Pons (tissue), 1 donor: ENCODE results near the gene GFRA1.

ENCODE experiments used
- DNase-seq: peaks from one replicate; pipeline ENCODE4 v3.0.0-alpha.2; 2016; ENCODE audit warnings: low spot score

GFRA1 gene, protein sequence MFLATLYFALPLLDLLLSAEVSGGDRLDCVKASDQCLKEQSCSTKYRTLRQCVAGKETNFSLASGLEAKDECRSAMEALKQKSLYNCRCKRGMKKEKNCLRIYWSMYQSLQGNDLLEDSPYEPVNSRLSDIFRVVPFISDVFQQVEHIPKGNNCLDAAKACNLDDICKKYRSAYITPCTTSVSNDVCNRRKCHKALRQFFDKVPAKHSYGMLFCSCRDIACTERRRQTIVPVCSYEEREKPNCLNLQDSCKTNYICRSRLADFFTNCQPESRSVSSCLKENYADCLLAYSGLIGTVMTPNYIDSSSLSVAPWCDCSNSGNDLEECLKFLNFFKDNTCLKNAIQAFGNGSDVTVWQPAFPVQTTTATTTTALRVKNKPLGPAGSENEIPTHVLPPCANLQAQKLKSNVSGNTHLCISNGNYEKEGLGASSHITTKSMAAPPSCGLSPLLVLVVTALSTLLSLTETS

DNA sequence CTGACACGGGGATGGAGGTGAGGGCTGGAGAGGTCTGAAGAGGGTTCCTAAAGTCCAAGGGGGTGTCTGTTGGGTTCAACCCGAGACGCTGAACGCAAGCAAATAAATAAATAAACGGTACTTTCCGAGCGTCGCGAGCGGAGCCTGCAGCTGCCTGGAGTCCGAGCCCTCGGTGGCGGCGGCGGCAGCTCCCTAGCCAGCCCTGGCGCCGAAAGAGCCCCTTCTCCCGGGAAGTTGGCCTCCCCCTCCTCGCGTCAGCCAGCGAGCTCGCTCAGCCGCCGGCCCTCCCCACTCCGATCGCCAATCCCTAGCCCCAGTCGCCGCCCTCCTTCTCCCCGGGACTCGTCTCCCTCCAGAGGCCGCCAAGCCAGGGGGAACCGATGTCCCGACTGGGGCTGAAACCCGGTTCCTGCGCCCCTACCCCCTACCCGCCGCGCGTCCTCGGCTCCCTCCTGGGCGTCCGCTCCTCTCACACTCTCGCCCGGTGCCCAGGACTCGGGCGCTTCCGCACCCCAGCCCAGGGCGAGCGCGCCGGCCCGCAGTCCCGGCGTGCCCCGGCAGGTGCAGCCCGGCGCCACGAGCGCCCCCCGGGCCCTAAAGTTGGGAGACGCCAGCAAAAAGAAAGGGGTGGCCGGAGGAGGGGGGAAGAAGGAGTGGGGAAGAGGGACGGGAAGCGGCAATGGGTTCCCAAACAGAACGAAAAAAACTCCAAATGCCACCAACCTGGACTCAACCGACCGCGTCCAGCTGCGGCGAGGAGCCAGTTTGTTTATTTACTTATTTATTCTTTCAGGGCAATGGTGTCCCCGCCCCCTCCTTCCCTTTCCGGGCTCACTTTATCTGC, at the start of gene GFRA1:
Gene GFRA1, minus strand, starts transcription at position 767 of the 844 bp plus-strand sequence. CDS start 1,177 bp downstream, outside the sequence.
- DNase-seq = no peak

- no peak for DNase-seq
Observed at GRCh38 chr10:116316503-116316902, 43.5 kb upstream of the GFRA1 start.

DNA sequence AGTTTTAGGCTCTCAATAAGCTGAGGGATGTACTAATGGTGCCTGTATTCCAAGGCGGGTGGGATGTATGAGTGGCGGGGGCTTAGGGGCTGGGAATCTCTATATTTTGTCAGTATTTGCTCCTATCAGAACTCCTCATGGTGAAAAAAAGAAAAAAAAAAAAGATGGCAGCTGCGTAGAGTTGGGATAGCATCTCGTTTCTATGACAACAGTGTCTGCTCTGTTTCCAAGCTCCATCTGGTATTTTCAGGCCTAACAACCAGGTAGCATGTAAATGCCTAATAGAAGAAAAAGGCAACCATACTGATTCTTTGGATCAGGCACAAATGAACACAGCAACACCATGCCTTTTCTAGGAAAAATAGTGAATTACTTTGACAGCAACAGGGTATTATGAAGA, 39.5 kb upstream of the GFRA1 start:
- DNase-seq = no peak

DNA sequence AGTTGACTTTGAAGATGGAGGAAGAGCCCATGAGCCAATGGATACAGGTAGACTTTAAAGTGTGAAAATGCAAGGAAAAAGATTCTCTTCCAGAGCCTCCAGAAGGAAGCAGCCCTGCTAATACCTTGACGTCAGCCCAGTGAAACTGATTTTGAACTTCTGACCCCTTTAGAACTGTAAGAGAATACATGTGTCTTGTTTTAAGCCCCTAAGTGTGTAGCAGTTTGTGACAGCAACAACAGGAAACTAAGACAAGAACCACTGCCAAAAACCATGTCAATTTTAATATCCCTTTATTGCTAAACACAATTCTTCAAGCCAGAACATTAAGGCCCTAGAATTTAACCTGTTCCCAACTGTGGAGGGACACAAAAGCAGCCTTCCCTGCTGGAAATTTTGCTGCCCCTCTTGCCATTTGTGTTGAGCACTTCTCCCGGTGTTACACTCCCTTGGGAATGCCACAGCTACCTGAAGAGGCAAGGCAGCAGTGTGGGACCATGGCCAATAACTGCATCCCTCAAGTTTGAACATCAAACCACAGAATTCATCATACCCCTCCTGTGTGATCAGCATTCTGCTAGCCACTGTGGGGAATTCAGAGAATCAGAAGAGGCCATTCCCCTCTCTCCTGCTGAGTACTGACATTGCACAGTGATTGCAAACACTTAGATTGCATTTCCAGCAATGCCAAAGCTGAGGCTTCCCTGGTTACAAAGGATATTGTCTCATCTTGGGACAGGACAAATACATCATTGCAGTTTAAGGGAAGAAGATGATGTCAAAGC, 38.9 kb upstream of the GFRA1 start:
- no peak for DNase-seq

DNA sequence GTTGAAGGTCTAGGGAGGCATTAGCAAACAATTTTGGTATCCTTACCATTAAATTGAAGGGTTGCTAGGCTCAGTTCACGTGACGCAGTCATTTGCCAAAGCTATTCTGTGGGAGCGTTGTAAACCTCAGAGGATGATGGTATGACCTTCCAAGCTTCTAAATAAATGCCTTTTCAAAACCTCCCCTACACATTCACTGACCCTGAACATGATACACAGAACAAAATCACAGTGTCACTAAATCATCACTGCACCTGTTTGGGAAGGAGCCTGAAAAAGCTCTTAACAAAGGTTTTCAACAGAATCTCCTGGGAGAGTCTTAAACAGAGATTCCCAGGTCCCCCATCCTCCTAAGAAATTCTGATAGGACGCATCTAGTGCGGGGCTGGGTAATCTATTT, 38.0 kb upstream of the GFRA1 start:
- DNase-seq = no peak

- no peak for DNase-seq
Observed at GRCh38 chr10:116307455-116307854, 34.4 kb upstream of the GFRA1 start.

DNA sequence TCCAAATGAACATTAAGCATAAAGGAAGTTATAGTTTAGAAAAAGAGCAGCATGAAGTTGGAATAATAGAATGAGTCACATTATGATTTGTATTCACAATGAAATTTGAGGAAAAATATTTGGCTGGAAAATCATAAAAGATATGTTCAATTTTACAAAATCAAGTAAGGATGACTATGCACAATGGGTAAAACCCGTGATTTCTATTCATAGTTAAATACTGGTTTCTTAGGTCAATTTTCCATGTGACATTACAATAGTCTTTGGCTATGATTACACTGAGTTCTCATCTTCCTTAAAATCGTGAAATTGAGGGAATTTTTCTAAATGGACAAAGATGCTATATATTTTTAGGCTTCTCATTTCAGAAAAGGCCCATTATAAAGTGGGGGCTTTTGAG, 33.8 kb upstream of the GFRA1 start:
- no peak for DNase-seq

DNA sequence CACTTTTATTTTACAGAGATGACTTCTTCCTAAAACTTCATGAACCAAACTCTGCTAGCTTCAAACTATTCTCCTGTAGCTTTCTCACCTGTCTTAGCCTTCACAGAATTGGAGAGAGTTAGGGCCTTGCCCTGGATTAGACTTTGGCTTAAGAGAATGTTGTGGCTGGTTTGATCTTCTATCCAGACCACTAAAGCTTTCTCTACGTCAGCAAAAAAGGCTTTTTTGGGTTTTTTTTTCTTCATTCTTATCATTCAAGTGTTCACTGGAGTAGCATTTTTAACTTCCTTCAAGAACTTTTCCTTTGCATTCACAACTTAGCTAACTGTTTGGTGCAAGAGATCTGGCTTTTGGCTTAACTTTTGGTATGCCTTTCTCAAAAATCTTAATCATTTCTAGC, 31.9 kb upstream of the GFRA1 start:
- no peak for DNase-seq

DNA sequence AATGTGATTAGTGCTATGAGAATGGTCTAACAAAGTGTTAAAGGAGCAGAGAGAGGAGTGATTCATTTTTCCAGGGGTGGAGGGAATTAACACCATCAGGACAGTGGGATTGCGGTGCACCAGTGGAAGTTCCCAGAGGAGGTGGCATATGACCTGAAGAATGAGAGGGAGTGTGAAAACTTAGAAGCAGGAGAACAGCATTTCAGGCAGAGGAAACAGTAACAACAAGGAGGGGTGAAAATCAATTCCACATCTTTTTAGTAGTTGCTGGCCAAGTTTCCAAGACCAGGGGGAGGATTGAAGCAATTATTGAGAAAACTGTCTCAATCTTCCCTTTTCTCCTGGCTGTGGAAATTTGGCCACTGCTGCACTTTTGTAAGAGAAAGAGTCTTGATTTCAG, 27.5 kb upstream of the GFRA1 start:
- DNase-seq = no peak

GRCh38 chr10:116298586-116298985, 25.6 kb upstream of the GFRA1 start:
- no peak for DNase-seq

DNA sequence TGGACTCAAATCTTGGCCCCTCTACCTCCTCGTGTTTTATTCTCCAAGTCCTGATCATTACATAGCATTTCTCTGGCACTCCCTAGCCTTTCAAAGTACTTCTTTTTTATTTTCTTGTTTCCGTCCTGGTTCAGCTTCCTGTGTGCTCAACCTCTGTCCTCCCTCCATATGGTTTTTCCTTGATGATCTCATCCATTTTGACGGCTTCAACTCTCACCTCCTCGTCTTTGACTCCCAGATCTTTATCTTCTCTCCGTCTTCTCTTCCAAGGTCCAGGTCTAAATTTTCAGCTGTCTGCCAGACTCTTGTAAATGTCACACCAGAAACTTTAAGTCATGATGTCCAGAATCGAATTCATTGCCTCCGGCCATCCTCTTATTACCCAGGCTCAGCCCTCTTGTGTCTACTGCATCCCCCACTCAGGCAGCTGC, 23.3 kb upstream of the GFRA1 start:
- no peak for DNase-seq

- no peak for DNase-seq
Observed at GRCh38 chr10:116292493-116292892, 19.5 kb upstream of the GFRA1 start.

- DNase-seq = no peak
Observed at GRCh38 chr10:116289652-116290051, 16.6 kb upstream of the GFRA1 start.

DNA sequence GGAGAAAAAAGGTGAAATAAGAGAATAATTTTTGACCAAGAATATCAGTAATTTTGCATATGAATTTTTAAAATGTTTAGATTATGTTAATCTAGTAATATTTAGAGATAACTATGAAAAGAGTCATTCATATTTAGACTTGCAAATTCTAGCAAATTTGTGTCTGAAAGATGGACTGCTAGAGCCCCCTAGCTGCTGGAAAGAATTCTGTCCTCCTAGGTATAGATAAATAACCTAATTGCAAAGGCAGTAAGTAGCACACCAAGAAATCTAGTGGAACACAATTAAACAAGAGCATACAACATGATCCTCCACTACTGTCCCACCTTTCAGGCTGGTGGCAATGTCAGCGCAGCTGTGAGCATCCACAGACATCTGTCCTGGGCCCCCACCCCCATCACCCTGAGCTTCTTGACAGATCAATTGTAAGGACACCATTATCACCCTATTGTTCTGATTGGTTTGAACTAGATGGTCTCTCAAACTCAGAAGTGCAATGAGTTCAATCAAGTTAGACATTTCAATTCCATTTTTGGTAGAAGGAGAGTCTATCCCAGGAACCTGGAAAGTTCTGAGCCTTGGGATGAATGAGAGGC, 15.0 kb upstream of the GFRA1 start:
- peak; percentile 66 for DNase-seq

DNA sequence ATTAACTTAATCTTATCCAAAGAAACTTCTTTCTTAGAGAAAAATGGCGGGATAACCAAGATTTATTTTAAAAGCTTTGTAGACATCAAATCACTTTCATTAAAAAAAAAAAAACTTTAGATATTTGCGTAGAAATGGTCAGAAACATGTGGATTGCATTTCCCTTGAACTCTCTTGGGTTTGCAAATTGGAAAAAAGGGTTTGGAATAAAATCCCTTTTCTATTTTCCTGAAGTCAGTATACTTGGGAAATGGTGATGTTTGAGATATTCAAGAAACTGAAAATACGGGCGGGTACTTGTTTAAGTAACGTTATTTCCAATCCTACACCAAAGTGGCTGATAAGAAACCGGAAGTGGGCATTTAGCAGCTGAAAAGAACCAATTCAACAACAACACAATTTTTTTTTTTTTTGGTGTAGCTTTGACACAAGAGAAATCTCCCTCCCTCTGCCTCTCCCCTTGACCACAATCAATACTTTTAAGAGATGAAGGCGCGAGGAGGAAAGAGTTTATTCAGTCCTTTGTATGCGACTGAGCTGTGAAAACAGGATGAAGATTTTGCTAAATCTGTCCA, 13.7 kb upstream of the GFRA1 start:
- no peak for DNase-seq

DNA sequence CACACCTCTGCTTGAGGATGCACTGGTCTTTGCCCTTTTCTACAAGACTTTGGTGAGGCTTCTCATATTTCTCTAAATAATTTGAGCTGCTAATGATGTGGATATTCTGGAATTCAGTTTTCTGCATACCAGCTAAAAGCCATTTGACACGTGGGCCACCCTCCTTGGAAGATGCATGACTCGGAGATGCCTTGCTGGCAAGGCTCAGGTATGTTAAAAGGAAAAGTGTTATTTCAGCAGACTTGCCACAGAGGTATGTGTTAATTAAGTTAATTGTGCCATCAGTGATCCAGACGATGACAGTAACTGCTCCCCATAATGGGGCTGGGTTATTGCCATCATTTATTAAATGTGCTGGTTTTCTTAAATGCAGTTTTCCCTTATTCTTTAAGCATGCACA, 8.8 kb upstream of the GFRA1 start:
- DNase-seq = no peak

GRCh38 chr10:116278846-116279245, 5.8 kb upstream of the GFRA1 start:
- no peak for DNase-seq

- DNase-seq = no peak
Observed at GRCh38 chr10:116276981-116277380, 4.0 kb upstream of the GFRA1 start.

GRCh38 chr10:116274064-116274904, 1.3 kb upstream of the GFRA1 start:
- no peak for DNase-seq

- no peak for DNase-seq
Observed at GRCh38 chr10:116271593-116272439, 1.2 kb downstream of the GFRA1 start.
